Peyer's patch (tissue), 4 donors: ENCODE data around the gene TEDC1.

Source experiments
- CTCF ChIP-seq, 6 experiments: fragments of 450-650 bp in 4 of 6; fragments of 200-600 bp in 2 of 6; sonication (generic) in 1 of 6; IDR thresholded peaks; one replicate each; pipeline ENCODE4 v1.5.1; 2017 to 2019; ENCODE audit warnings: antibody characterized with exemption in 6 of 6, mild to moderate bottlenecking in 3 of 6, moderate library complexity in 1 of 6
- POLR2A ChIP-seq, 2 donors: fragments of 450-650 bp; IDR thresholded peaks; one replicate each; pipeline ENCODE4 v1.5.1; 2017; ENCODE audit warnings: antibody characterized with exemption in 2 of 2, mild to moderate bottlenecking in 2 of 2, moderate library complexity in 2 of 2

- TF ChIP-seq CTCF (IDR thresholded peaks at IDR 0.05) (no peak), POLR2A (IDR thresholded peaks at IDR 0.05) (no peak)
Observed at GRCh38 chr14:105467942-105468471, 23.0 kb upstream of the TEDC1 start.
